Skin of body (tissue), 2 donors: ENCODE measurements around the gene WNT16. TPM values are rescaled to one million over a fixed set of nuclear protein-coding genes. Genes with fewer than 3 reads are reported as not detected.
"Not testable (repeated sequence)": the region's sequence is repeated elsewhere in the genome, so short reads cannot be mapped to it uniquely, and the experiment has no call there.

Experiments used
- DNase-seq: peaks from one replicate; lab custom pipeline; 2025; lab: John Stamatoyannopoulos, UW
- total RNA-seq: library from RNA; depleted of rRNA; stranded (reverse); fragments of >200 nt; gene quantifications from one replicate; pipeline ENCODE4 v1.2.3, GENCODE V29; 2014

WNT16 gene
- total RNA-seq, 1 donor from 2014 or later = 33.5 TPM

GRCh38 chr7:121306565-121306964 is 22.2 kb upstream of the WNT16 start:
- DNase-seq = no peak

DNA sequence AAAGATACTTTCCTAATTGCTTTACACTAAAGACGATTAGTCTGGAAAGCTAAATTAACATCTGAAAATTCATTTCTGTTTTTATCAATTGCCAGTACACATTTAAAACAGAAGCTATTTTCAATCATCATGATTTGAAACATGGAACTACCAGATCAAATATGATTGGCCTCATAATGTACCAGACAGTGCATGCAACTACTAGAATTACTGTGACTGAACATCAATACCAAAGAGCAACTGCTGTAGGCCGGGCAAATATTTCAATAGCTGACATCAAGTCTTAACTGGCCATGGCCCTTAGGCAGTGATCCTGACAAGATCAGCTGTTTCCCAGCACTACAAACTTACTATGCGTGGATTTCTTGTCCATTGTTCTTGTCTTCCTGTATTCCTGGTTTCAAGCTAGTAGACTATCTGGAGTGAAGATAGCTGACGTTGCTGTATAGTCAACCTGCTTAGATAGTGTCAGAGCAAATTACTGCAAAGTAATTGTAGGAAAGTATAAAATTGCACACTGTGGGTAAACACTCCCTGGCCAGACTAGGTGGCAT is 21.7 kb upstream of the WNT16 start:
- DNase-seq = no peak

DNA sequence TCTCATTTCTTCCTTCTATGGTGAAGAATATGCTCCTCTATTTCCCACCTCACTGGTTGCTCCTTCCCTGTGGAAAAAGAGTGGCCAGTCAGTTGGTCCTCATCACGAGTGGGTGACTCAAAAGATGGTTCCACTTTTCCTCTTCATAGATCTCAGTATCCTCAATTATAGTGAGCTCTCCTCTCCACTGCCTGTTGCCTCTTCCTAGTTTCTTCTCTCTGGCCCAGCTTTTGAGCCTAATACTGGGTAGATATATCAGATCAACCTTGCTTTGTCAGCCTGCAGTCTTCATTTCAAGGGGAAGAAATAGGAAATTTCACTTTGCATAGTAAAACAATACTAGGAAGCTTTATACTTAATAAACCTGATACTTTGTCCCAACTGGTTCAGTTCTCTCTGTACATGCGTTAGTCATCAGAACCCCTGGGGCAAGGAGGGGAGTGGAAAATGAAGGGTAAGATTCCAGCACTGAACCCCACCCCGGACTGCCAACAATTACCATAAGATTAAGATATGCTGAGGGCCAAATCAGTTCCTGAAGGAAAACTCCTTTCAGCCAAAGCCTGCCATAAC is 15.5 kb upstream of the WNT16 start:
- DNase-seq = no peak

DNA sequence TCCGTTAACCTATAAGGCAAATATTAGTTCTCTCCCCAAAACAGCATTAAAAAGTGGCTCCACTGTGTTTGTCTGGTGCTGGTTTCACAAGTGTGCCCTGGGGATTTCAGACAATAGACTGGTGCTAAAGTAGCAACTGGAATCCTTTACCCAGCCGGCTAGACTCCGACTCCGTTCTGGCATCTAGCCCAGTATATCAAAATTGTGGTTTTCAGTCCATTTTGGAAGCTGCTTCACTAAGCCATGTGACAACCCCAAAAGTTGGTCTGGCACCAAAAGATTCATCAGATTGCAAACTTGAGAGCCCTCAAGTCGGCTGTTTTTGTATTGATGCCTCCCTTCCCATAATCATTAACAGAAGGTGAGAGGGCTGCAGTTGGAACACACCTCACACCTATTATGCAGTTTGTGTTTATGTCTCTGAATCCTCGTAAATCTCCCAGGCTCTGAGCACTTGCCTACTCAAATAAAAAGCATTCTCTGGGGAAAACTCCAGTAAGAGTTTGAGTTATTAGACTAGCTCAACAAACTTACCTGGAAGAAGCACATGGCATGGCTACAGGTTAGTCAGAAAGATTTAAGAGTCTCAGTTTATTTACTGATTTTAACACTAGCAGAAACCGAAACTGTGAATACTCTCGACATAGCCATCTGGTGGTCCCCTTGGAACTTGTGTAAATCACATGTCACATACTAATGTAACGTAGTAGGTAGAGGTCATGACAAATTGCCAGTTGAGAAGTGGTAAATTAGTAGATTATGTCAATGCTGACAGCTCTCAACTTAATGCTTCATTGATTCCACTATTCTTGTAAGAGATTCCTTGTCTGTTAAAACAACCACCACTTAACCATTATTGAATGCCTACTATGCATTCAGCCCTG is 14.8 kb upstream of the WNT16 start:
- DNase-seq = no peak

DNA sequence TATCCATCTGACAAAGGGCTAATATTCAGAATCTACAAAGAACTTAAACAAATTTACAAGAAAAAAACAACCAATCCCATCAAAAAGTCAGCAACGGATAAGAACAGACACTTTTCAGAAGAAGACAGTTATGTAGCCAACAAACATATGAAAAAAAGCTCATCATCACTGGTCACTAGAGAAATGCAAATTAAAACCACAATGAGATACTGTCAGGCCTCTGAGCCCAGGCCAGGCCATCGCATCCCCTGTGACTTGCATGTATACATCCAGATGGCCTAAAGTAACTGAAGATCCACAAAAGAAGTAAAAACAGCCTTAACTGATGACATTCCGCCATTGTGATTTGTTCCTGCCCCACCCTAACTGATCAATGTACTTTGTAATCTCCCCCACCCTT is 13.6 kb upstream of the WNT16 start:
- DNase-seq = not testable (repeated sequence)

GRCh38 chr7:121322460-121322859 is 6.3 kb upstream of the WNT16 start:
- no peak for DNase-seq

GRCh38 chr7:121323515-121324302 is 5.1 kb upstream of the WNT16 start:
- DNase-seq = no peak

DNA sequence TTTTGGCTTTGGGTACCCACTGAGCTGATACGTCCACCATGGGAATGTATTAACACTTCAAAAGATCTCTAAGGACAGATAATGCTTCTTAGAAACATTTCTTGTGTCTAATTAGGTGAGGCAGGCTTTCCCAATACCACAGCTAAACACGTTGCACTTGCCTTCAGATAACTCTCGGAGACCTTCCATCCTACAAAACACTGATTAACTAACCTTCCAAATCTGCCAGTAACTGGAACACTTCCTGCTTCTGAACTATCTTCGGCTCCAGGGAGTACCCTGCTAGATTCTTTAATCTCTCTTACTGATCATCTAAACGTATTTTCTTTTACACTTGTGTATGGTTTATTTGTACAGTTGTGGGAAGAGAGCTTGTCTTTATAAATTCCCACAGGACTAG is 1.1 kb upstream of the WNT16 start:
- DNase-seq = no peak

DNA sequence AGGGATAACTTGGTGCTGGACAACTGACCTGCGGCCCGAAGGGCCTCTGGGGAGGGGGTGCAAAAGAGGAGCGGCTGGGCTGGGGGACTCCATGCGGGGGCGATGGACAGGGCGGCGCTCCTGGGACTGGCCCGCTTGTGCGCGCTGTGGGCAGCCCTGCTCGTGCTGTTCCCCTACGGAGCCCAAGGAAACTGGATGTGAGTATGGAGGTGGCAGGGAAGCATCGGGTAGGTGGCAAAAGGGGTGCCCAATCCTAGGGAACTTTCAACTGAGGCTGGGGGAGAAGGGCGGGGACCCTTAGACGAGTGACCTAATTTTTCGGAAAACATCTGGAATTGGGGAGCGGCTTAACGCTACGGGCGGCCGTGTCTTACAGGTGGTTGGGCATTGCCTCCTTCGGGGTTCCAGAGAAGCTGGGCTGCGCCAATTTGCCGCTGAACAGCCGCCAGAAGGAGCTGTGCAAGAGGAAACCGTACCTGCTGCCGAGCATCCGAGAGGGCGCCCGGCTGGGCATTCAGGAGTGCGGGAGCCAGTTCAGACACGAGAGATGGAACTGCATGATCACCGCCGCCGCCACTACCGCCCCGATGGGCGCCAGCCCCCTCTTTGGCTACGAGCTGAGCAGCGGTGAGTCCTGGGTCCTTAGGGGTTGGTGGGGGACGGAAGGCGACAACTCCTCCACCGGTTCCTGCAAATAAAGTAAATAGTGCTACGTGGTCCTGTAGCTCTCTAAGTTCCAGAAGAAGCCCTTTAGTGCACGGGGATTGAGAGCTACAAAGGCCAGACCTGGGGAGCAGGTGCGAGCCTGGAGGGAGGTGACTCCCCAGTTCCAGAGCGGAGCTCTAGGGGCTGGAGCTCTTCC is 622 bp downstream of the WNT16 start:
- DNase-seq = no peak

- no peak for DNase-seq
Measured at GRCh38 chr7:121330053-121330833, 1.4 kb downstream of the WNT16 start.

DNA sequence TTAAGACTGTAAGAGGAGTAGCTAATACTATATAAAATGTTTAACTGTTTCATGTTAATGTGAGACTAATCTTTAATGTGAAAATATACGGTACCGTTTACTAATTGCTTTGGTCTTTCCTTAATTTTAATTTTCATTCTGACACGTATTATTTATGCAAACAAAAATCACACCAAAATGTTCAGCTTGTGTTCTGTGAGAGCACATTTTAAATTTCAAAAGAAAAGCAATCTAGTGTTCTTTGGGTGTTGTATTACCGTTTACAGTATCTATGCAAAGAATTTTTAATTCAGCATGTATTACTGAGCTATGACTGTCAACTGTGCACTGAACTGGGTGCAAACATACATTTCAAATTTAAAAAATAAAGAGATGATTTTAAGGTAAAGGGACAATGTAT is 2.2 kb downstream of the WNT16 start:
- DNase-seq = no peak

DNA sequence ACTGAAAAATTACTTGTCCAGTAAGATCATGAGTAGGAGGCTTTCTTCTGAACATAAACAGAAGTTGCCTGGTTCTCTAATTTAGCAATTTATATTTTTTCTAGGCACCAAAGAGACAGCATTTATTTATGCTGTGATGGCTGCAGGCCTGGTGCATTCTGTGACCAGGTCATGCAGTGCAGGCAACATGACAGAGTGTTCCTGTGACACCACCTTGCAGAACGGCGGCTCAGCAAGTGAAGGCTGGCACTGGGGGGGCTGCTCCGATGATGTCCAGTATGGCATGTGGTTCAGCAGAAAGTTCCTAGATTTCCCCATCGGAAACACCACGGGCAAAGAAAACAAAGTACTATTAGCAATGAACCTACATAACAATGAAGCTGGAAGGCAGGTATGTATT is 2.8 kb downstream of the WNT16 start:
- no peak for DNase-seq

- DNase-seq = no peak
Measured at GRCh38 chr7:121334376-121334775, 5.6 kb downstream of the WNT16 start.

GRCh38 chr7:121334875-121335648 is 6.3 kb downstream of the WNT16 start:
- DNase-seq = no peak

DNA sequence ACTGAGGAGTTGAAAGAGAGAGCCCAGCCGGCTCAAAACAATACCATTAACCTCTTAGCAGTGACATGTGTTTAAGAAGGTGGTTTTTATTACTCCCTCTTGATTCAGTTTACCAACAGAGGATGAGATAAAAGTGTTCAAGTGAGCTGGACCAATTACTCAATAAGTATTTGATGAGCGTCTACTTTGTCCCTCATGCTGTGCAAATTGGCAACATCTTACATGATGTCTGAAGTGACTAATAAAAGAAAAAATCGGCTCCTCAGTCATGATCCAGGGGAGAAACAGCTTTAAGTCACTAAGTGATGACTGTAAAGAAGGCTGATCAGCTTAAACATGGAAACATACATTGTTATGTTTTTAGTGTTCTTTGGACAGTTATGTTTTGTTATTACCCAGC is 7.8 kb downstream of the WNT16 start:
- no peak for DNase-seq

DNA sequence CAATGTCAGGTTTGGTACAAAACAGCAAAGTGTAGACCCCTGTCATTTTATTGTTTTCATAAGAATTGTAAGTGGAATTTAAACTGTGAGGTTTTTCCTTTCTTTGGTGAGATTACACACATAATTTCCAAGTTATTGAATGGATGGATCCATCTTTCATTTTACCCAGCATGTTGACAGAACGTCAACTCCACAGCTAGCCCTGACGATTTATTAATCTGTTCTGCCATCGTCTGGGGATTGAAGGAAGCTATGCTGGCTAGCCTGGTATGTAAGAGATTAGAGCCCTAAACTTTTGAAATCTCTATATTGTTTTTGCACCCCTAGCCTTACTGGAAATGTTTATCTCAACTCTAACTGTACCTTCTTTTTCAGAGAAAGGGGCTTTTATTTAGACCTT is 8.6 kb downstream of the WNT16 start:
- DNase-seq = no peak

DNA sequence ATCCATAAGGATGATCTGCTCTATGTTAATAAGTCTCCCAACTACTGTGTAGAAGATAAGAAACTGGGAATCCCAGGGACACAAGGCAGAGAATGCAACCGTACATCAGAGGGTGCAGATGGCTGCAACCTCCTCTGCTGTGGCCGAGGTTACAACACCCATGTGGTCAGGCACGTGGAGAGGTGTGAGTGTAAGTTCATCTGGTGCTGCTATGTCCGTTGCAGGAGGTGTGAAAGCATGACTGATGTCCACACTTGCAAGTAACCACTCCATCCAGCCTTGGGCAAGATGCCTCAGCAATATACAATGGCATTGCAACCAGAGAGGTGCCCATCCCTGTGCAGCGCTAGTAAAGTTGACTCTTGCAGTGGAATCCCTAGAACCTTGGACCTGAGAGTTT is 10.3 kb downstream of the WNT16 start:
- no peak for DNase-seq

- no peak for DNase-seq
Measured at GRCh38 chr7:121341933-121342332, 13.1 kb downstream of the WNT16 start.

DNA sequence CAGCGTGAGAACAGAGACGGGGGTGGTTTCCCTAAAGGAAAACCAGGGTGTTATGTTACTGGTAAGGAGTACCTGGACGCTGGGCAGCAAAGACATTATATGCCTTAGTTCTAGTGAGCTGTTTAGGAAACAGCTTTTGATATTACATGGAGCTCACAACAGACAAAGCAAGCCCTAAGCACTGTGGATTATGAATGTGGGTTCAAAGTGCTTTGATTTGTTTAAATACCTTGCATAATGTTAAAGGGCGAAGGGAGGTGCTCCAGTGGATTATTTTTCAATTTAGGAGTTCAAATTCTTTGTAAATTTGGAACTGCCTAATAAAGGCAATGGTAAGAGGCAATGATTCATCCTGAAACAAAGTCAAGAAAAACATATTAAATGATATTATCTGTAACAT is 13.8 kb downstream of the WNT16 start:
- DNase-seq = no peak

GRCh38 chr7:121343302-121343701 is 14.5 kb downstream of the WNT16 start:
- DNase-seq = no peak
